Loucy (cell line): ENCODE data around the gene CNPY1.

Source experiments
- EZH2phosphoT487 ChIP-seq: fragments of 200-600 bp; IDR thresholded peaks from 2 replicates; pipeline ENCODE4 v1.6.1; 2018; ENCODE audit warnings: antibody characterized with exemption, mild to moderate bottlenecking, moderate library complexity, borderline replicate concordance
- TF ChIP-seq, protein P1 (sequence below): fragments of 200-600 bp; sonication (generic); conservative IDR thresholded peaks from 2 replicates; pipeline ENCODE4 v1.5.1; 2014; ENCODE audit warnings: mild to moderate bottlenecking, antibody characterized with exemption, low read length

DNA sequence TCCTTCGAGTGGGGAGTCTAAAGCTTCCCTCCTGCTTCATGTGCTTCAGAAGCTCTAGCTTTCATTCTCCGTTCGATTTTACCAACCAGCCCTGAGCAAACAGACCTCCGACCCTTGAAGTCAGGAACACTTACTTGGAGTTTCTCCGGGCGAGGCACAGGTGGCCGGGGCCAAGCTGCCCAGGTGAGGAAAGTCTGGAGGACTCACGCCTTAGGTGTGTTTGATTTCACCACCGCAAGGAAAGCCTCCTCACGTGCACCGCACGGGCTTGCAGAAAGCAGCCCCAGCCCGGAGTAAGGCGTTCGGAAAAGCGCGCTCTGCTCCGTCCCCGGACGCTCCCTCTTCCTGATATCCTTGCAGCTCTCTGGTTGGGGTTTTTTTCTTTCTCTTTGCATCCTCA is 30.1 kb upstream of the CNPY1 start:
- TF ChIP-seq, protein P1, sequence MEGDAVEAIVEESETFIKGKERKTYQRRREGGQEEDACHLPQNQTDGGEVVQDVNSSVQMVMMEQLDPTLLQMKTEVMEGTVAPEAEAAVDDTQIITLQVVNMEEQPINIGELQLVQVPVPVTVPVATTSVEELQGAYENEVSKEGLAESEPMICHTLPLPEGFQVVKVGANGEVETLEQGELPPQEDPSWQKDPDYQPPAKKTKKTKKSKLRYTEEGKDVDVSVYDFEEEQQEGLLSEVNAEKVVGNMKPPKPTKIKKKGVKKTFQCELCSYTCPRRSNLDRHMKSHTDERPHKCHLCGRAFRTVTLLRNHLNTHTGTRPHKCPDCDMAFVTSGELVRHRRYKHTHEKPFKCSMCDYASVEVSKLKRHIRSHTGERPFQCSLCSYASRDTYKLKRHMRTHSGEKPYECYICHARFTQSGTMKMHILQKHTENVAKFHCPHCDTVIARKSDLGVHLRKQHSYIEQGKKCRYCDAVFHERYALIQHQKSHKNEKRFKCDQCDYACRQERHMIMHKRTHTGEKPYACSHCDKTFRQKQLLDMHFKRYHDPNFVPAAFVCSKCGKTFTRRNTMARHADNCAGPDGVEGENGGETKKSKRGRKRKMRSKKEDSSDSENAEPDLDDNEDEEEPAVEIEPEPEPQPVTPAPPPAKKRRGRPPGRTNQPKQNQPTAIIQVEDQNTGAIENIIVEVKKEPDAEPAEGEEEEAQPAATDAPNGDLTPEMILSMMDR, result no peak
- no peak for TF ChIP-seq EZH2phosphoT487
